NT2/D1 (cell line): Measurements from ENCODE around the gene PEX10.

ENCODE experiments used
- DNase-seq: peaks from one replicate; pipeline ENCODE4 v3.0.0-alpha.2; 2011; ENCODE audit warnings: low read depth, low spot score
- H3K27me3 ChIP-seq: 2 replicates; pipeline ENCODE4 v1.6.0; 2011; ENCODE audit warnings: mild to moderate bottlenecking; ENCODE audit not compliant: insufficient read length, insufficient read depth
- H3K36me3 ChIP-seq: 2 replicates; pipeline ENCODE4 v1.6.1; 2011; ENCODE audit warnings: mild to moderate bottlenecking, low read length, mixed read lengths; ENCODE audit not compliant: insufficient read depth, insufficient read length
- H3K4me1 ChIP-seq: 2 replicates; pipeline ENCODE4 v1.5.1; 2011; ENCODE audit not compliant: insufficient read depth, insufficient read length
- H3K4me3 ChIP-seq: 2 replicates; pipeline ENCODE4 v1.5.1; 2011; ENCODE audit warnings: low read depth; ENCODE audit not compliant: insufficient read length
- H3K9ac ChIP-seq: 2 replicates; pipeline ENCODE4 v1.6.0; 2011; ENCODE audit warnings: low read depth; ENCODE audit not compliant: insufficient read length
- H3K9me3 ChIP-seq: 2 replicates; pipeline ENCODE4 v1.5.1; 2011; ENCODE audit warnings: mild to moderate bottlenecking, low read length; ENCODE audit not compliant: insufficient read depth
- SUZ12 ChIP-seq: IDR thresholded peaks from 2 replicates; pipeline ENCODE4 v1.6.1; 2011; ENCODE audit not compliant: insufficient read length, insufficient read depth; ENCODE audit errors: extremely low read depth
- YY1 ChIP-seq: IDR thresholded peaks from 2 replicates; pipeline ENCODE4 v1.6.1; 2011; ENCODE audit not compliant: insufficient read length, insufficient read depth
- ZNF274 ChIP-seq: IDR thresholded peaks from 2 replicates; pipeline ENCODE4 v1.6.1; 2011; ENCODE audit warnings: mild to moderate bottlenecking, low read depth, low read length

Gene PEX10

GRCh38 chr1:2381741-2382620 lies 30.4 kb downstream of the PEX10 start:
- DNase-seq = peak; percentile 47
- H3K4me1 ChIP-seq = peaks cover 7% of the 10 kb centered on the region
- no peak overlapping the region for H3K4me3 ChIP-seq
- no peaks in the 10 kb centered on the region for H3K9me3 ChIP-seq
- H3K9ac ChIP-seq = peak overlapping the region; percentile 21
- H3K27me3 ChIP-seq = no peaks in the 10 kb centered on the region
- peaks cover 12% of the 10 kb centered on the region for H3K36me3 ChIP-seq
- TF ChIP-seq YY1 = no peak
- TF ChIP-seq ZNF274 = no peak
- TF ChIP-seq SUZ12 = no peak

GRCh38 chr1:2380816-2381591 lies 31.4 kb downstream of the PEX10 start:
- H3K9me3 ChIP-seq = no peaks in the 10 kb centered on the region
- H3K9ac ChIP-seq = peak overlapping the region; percentile 21
- no peak overlapping the region for H3K4me3 ChIP-seq
- TF ChIP-seq YY1 = no peak
- TF ChIP-seq ZNF274 = no peak
- no peak for TF ChIP-seq SUZ12
- H3K36me3 ChIP-seq = peaks cover 7% of the 10 kb centered on the region
- no peaks in the 10 kb centered on the region for H3K27me3 ChIP-seq
- DNase-seq = no peak
- peaks cover 7% of the 10 kb centered on the region for H3K4me1 ChIP-seq

GRCh38 chr1:2379733-2380404 lies 32.5 kb downstream of the PEX10 start:
- Histone ChIP-seq H3K4me3 (no peak overlapping the region), H3K9ac (no peak overlapping the region), H3K27me3 (no peaks in the 10 kb centered on the region), H3K9me3 (no peaks in the 10 kb centered on the region), H3K36me3 (peaks cover 3% of the 10 kb centered on the region), H3K4me1 (peaks cover 7% of the 10 kb centered on the region)
- TF ChIP-seq ZNF274 (no peak), SUZ12 (no peak), YY1 (no peak)
- DNase-seq = no peak

DNA sequence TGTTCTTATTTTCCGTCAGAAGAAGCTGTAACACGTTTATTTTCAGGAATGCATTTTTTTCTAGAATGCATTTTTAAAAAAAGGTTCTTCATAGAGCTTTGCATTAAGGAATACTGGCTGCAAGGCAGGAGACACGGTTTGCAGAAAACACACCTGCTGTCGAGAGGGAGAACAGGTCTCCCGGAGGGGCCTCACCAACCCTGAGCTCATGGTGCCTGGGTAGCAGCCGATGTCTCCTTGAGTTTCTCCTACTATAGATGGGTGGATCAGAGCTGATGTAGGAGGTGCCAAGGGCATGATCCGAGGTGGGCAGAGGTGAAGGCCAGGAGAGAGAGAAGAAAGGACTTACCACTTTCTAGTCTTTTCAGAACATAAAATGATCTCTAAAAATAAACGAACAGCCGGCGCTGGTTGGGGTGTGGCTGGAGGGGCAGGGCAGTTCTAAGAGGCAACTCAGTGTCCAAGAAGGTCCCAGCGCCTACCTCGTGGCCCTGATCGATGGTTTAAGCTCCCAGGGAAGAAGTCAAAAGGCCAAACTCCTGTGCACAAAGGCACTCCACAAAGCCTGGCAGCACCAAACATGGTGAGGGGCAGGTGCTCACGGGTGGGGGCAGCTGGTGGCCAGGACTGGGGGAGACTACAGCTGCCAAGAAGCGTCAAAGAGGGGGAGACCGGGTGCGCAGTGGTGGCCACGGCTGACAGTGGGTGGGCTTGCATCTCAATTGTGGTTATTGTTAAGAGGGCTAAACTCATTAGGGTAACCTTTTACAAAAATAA lies 33.2 kb downstream of the PEX10 start:
- TF ChIP-seq SUZ12 (no peak), ZNF274 (no peak), YY1 (no peak)
- no peak for DNase-seq

GRCh38 chr1:2378441-2378851 lies 33.9 kb downstream of the PEX10 start:
- TF ChIP-seq YY1 = no peak
- Histone ChIP-seq H3K36me3 (no peaks in the 10 kb centered on the region), H3K4me3 (no peak overlapping the region), H3K27me3 (no peaks in the 10 kb centered on the region), H3K9ac (no peak overlapping the region), H3K4me1 (peaks cover 3% of the 10 kb centered on the region), H3K9me3 (no peaks in the 10 kb centered on the region)
- no peak for DNase-seq

More for the DNA sequence above, 33.2 kb downstream of the PEX10 start:
- no peaks in the 10 kb centered on the region for H3K9me3 ChIP-seq
- H3K36me3 ChIP-seq = peaks cover 2% of the 10 kb centered on the region
- H3K9ac ChIP-seq = no peak overlapping the region
- H3K4me3 ChIP-seq = no peak overlapping the region
- peaks cover 6% of the 10 kb centered on the region for H3K4me1 ChIP-seq
- H3K27me3 ChIP-seq = no peaks in the 10 kb centered on the region

- no peaks in the 10 kb centered on the region for H3K27me3 ChIP-seq
- DNase-seq = no peak
- H3K4me3 ChIP-seq = no peak overlapping the region
- no peaks in the 10 kb centered on the region for H3K36me3 ChIP-seq
- no peak overlapping the region for H3K9ac ChIP-seq
- H3K4me1 ChIP-seq = peaks cover 3% of the 10 kb centered on the region
- no peaks in the 10 kb centered on the region for H3K9me3 ChIP-seq
- TF ChIP-seq YY1 = no peak
- no peak for TF ChIP-seq ZNF274
- TF ChIP-seq SUZ12 = no peak
Measured at GRCh38 chr1:2377751-2378440, 34.5 kb downstream of the PEX10 start.
